Choroid plexus epithelial cell (primary cell): ENCODE results near the gene NDUFS4.
"Not testable (repeated sequence)": the region's sequence is repeated elsewhere in the genome, so short reads cannot be mapped to it uniquely, and the experiment has no call there.

Source experiments
- DNase-seq: peaks from one replicate; pipeline ENCODE4 v3.0.0-alpha.2; 2010; ENCODE audit warnings: low read depth
- H3K4me3 ChIP-seq: 2 replicates; pipeline ENCODE4 v1.5.1; 2011; ENCODE audit warnings: low read depth, mild to moderate bottlenecking, control low read depth, low read length, moderate library complexity
- CTCF ChIP-seq: conservative IDR thresholded peaks from 2 replicates; pipeline ENCODE4 v1.5.1; 2011; ENCODE audit warnings: low read depth, mild to moderate bottlenecking, control low read depth, inconsistent platforms, low read length, moderate library complexity

Gene NDUFS4

GRCh38 chr5:53560506-53561191, at the start of gene NDUFS4:
NDUFS4 (plus strand) TSS chr5:53560639; CDS start chr5:53560663, 24 bp downstream.
- DNase-seq: peak; percentile 97
- H3K4me3 ChIP-seq: peak within 1 kb of the TSS; percentile 78
- TF ChIP-seq CTCF: peak; percentile 8

GRCh38 chr5:53512539-53512938, 47.9 kb upstream of the NDUFS4 start:
- H3K4me3 ChIP-seq: no peak overlapping the region
- DNase-seq: no peak
- TF ChIP-seq CTCF: no peak

- H3K4me3 ChIP-seq: no peak overlapping the region
- TF ChIP-seq CTCF: no peak
- no peak for DNase-seq
Measured at GRCh38 chr5:53515988-53516387, 44.5 kb upstream of the NDUFS4 start.

- no peak for TF ChIP-seq CTCF
- no peak overlapping the region for H3K4me3 ChIP-seq
- DNase-seq: no peak
Measured at GRCh38 chr5:53520813-53521212, 39.6 kb upstream of the NDUFS4 start.

GRCh38 chr5:53537711-53538110, 22.7 kb upstream of the NDUFS4 start:
- peak; percentile 2 for DNase-seq
- H3K4me3 ChIP-seq: no peak overlapping the region
- TF ChIP-seq CTCF: no peak

- H3K4me3 ChIP-seq, DNase-seq: not testable (repeated sequence)
Measured at GRCh38 chr5:53540739-53541138, 19.7 kb upstream of the NDUFS4 start.

GRCh38 chr5:53541859-53542258, 18.6 kb upstream of the NDUFS4 start:
- no peak for TF ChIP-seq CTCF
- H3K4me3 ChIP-seq: no peak overlapping the region
- no peak for DNase-seq
